Upper lobe of right lung (tissue), 1 donor: Measurements from ENCODE around the gene RAB5IF. TPM values are rescaled to one million over a fixed set of nuclear protein-coding genes. Genes with fewer than 3 reads are reported as not detected.

Experiments used
- ATAC-seq: fragments of 200-7000 bp; cut with Tn5 transposase; one replicate; pipeline ENCODE4 v1.9.1; 2020; ENCODE audit warnings: mild to moderate bottlenecking, moderate library complexity
- DNase-seq: peaks from one replicate; pipeline ENCODE4 v3.0.0-alpha.2; 2020
- H3K27ac ChIP-seq: fragments of 200-600 bp; one replicate; pipeline ENCODE4 v1.8.0; 2022
- H3K27me3 ChIP-seq: fragments of 200-600 bp; one replicate; pipeline ENCODE4 v1.8.0; 2022; ENCODE audit warnings: mild to moderate bottlenecking
- H3K36me3 ChIP-seq: fragments of 200-600 bp; one replicate; pipeline ENCODE4 v1.8.0; 2022
- H3K4me1 ChIP-seq: fragments of 200-600 bp; one replicate; pipeline ENCODE4 v1.8.0; 2022
- H3K4me3 ChIP-seq: fragments of 200-600 bp; one replicate; pipeline ENCODE4 v1.8.0; 2022; ENCODE audit warnings: mild to moderate bottlenecking
- H3K9me3 ChIP-seq: fragments of 200-600 bp; one replicate; pipeline ENCODE4 v1.8.0; 2022
- intact Hi-C: fragments of 100-400 bp; cut with DNase I; formaldehyde crosslinking; loops from one replicate; pipeline ENCODE4 v1.11.0; 2022
- total RNA-seq: library from RNA; stranded (reverse); fragmentation: NEBNext Ultra II Directional; extraction: Animal tissue kit (Norgen Biotek cat#: 25700); gene quantifications from one replicate; pipeline ENCODE4 v1.2.1, GENCODE V29; 2021
- TF ChIP-seq, protein P1 (sequence below): fragments of 200-600 bp; IDR thresholded peaks from one replicate; pipeline ENCODE4 v1.8.0; 2022; ENCODE audit warnings: antibody characterized with exemption
- donor health status: DM: no; HTN: yes; CAD: no; lungs with severe emphysema.

Gene RAB5IF
- total RNA-seq, 1 donor from 2014 or later: 91.1 TPM

DNA sequence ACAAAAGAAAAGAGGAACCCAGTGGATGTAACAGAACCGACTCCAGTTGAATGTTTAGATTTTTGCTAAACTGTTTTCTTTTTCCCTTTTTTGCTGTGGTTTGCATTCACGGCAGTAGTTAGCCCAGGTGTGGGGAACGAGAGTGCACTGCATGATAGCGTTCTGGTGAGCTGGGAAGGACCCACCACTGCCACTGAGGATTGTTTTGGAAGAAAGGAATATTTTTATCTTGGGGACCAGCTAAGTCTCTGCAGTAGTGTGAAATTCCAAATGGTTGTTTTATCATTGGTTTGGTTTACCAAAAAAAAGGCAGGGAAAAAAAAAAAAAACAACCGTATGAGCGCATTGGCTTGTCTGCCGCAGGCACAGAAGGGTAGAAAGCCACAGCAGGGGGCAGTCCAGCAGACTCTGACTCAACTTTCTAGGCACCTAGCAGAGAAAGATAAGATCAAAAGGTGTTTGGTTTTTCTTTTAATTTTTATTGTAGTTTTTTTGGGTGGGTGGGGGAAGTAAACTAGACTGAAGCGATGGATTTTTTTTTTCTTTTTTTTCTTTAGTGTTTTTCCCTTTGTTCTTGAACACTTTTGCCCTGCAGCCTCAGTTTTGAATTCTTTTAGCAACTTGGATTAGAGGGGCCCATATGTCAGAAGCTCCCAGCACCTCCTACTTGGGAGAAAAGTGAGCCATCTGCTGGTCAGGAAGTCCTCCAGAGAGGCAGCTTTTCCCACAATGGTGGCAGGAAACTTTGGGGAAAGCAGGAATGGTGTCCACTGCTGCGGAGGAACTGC is 13.5 kb upstream of the RAB5IF start:
- H3K36me3 ChIP-seq: peaks cover 5% of the 10 kb centered on the region
- H3K9me3 ChIP-seq: no peaks in the 10 kb centered on the region
- no peak overlapping the region for H3K4me3 ChIP-seq
- DNase-seq: no peak
- intact Hi-C loops: loop anchor here (5.0 kb wide), 1 partner anchor 35 kb away; no protein-coding TSS in a partner anchor
- peaks cover 3% of the 10 kb centered on the region for H3K4me1 ChIP-seq
- no peak for ATAC-seq
- no peaks in the 10 kb centered on the region for H3K27me3 ChIP-seq
- TF ChIP-seq, protein P1, sequence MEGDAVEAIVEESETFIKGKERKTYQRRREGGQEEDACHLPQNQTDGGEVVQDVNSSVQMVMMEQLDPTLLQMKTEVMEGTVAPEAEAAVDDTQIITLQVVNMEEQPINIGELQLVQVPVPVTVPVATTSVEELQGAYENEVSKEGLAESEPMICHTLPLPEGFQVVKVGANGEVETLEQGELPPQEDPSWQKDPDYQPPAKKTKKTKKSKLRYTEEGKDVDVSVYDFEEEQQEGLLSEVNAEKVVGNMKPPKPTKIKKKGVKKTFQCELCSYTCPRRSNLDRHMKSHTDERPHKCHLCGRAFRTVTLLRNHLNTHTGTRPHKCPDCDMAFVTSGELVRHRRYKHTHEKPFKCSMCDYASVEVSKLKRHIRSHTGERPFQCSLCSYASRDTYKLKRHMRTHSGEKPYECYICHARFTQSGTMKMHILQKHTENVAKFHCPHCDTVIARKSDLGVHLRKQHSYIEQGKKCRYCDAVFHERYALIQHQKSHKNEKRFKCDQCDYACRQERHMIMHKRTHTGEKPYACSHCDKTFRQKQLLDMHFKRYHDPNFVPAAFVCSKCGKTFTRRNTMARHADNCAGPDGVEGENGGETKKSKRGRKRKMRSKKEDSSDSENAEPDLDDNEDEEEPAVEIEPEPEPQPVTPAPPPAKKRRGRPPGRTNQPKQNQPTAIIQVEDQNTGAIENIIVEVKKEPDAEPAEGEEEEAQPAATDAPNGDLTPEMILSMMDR: peak; percentile 38
- no peak overlapping the region for H3K27ac ChIP-seq

DNA sequence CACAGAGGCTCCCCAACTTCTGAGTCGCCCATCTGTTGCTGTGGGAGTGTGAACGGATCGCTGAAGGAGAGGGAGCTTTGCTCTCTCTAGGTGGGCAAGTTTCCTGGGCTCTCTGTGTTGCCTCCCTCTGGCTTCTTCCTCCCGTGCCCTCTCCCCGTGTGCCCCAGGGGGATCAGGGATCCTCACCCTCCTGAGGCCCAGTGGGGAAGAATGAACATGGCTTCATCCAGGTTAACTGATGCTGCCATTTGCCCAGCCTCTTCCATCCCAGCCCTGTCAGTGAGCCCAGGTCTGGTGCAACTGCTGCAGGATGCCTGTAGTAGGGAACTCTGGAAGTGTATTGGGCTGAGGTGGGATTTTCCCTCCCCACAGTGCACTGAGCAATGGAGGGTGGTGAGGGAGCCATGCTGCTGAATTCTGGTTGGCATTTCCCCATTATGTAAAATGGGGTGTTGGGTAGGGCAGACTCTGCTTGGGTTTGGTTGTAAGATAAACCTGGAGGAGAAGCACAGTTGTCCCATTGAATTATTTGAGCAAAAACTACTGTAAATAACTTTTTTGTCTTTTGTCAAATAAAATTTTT is 12.1 kb upstream of the RAB5IF start:
- Histone ChIP-seq H3K27ac (no peak overlapping the region), H3K9me3 (no peaks in the 10 kb centered on the region), H3K36me3 (peaks cover 5% of the 10 kb centered on the region), H3K4me1 (peaks cover 3% of the 10 kb centered on the region), H3K27me3 (no peaks in the 10 kb centered on the region), H3K4me3 (no peak overlapping the region)
- TF ChIP-seq, protein P1: no peak
- intact Hi-C loops: loop anchor here (5.0 kb wide), 1 partner anchor 36 kb away; no protein-coding TSS in a partner anchor
- no peak for DNase-seq
- no peak for ATAC-seq

DNA sequence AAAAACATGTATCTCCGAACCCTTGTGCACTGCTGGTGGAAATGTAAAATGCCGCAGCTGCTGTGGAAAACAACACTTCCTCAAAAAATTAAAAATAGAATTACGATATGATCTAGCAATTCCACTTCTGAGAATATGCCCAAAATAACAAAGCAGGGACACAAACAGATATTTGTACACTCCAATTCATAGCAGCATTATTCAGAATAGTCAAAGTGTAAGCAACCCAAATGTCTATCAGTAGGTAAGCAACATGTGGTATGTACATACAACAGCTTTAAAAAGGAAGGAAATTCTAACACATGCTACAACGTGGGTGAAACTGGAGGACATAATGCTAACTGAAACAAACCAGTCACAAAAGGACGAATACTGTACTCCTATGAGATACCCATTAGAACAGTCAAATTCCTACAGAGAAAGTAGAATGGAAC is 5.7 kb upstream of the RAB5IF start:
- Histone ChIP-seq H3K4me3 (no peak overlapping the region), H3K4me1 (peaks cover 2% of the 10 kb centered on the region)
- intact Hi-C loops: no loop called here

DNA sequence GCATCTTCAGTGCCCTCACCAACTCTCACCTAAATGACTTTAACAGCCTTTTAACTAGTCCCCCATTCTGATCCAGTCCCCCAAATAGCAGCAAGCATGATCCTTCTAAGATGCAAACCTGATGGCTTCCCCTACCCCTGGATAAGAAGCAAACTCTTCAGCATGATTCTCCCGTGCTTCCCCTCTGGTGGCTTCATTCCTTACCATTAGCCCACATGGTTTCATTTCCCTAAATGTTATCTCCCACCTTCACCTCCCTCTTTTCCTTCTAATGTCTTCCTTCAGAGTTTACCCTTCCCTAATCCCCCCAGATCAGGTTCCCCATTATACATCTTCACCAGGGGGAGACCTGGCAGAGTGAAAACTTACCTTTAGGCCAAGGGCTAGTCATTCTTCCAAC is 4.0 kb upstream of the RAB5IF start:
- Histone ChIP-seq H3K9me3 (no peaks in the 10 kb centered on the region), H3K27me3 (no peaks in the 10 kb centered on the region), H3K4me1 (peaks cover 9% of the 10 kb centered on the region), H3K27ac (no peak overlapping the region), H3K4me3 (no peak overlapping the region), H3K36me3 (no peaks in the 10 kb centered on the region)
- ATAC-seq: no peak
- intact Hi-C loops: no loop called here
- no peak for DNase-seq
- TF ChIP-seq, protein P1: no peak

More for the DNA sequence above, 5.7 kb upstream of the RAB5IF start:
- ATAC-seq (no peak), DNase-seq (no peak)
- no peaks in the 10 kb centered on the region for H3K9me3 ChIP-seq
- TF ChIP-seq, protein P1: no peak
- no peaks in the 10 kb centered on the region for H3K36me3 ChIP-seq
- H3K27me3 ChIP-seq: no peaks in the 10 kb centered on the region
- no peak overlapping the region for H3K27ac ChIP-seq

DNA sequence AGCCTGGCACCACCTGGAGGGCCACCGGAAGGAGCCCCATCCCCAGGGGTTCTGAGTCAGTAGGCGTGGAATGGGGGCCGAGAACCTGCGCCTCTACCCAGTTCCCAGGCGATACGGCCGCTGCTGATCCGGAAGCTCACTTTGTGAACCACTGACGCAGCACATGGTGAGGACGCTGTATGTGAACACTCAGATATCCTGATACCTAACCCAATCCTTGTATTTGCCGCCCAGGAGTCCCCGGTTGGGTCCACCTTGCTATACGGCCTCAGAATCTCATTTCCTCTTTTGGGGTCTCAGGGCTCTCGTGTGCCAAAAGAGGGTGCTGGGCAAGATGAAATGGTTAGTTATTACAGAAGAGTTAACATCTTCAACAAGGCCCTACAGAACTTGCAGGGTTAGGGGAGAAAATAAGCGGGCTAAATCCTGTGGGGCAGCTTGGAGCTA is 604 bp upstream of the RAB5IF start:
- H3K27ac ChIP-seq: peak overlapping the region; percentile 86
- peaks cover 23% of the 10 kb centered on the region for H3K4me1 ChIP-seq
- H3K9me3 ChIP-seq: no peaks in the 10 kb centered on the region
- H3K4me3 ChIP-seq: peak overlapping the region; percentile 91
- DNase-seq: peak; percentile 70
- no peaks in the 10 kb centered on the region for H3K27me3 ChIP-seq
- TF ChIP-seq, protein P1: no peak
- peak; percentile 1 for ATAC-seq
- peaks cover 22% of the 10 kb centered on the region for H3K36me3 ChIP-seq
- intact Hi-C loops: no loop called here
